Measurements from ENCODE around the gene CCDC43. TPM values are rescaled to one million over a fixed set of nuclear protein-coding genes. Genes with fewer than 3 reads are reported as not detected.

CCDC43 gene
- total RNA-seq, 3 donors from 2014 or later, result 14.3 to 19.1 (median 18.7) TPM

GRCh38 chr17:44672479-44673093, 17.0 kb downstream of the CCDC43 start:
- Histone ChIP-seq H3K4me3 (no peak overlapping the region), H3K9me3 (no peaks in the 10 kb centered on the region), H3K4me1 (ENCODE audit: low read depth) (no peaks in the 10 kb centered on the region), H3K36me3 (ENCODE audit: low read depth) (no peaks in the 10 kb centered on the region)
- ATAC-seq (no peak), DNase-seq (no peak)
- intact Hi-C loops (cut with DNase I, micrococcal nuclease), result no loop called here
- TF ChIP-seq CTCF (IDR thresholded peaks at IDR 0.05), result no peak

DNA sequence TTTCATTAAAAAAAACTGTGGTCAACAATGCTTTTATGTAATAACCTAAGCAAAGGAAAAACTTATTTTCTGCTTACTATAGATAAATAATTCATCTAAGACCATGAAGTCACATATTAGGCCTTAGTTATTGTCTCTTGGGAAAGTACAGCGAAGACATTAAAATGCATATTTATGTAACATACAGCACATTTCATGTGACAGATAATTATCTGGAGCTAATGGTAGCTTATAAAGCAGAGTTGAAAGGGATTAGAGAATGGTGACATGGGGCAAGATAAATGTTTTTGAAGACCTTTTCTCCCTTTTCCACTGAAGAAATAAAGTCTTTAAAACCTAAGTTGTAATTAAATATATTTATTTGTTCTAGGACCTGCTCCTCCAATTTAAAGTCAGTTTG, 23.6 kb downstream of the CCDC43 start:
- H3K9me3 ChIP-seq, result no peaks in the 10 kb centered on the region
- ATAC-seq (no peak), DNase-seq (no peak)
- TF ChIP-seq CTCF (IDR thresholded peaks at IDR 0.05), result no peak
- intact Hi-C loops (cut with DNase I, micrococcal nuclease), result no loop called here
- H3K4me3 ChIP-seq, result no peak overlapping the region
- H3K4me1 ChIP-seq (ENCODE audit: low read depth), result no peaks in the 10 kb centered on the region
- H3K36me3 ChIP-seq (ENCODE audit: low read depth), result no peaks in the 10 kb centered on the region

DNA sequence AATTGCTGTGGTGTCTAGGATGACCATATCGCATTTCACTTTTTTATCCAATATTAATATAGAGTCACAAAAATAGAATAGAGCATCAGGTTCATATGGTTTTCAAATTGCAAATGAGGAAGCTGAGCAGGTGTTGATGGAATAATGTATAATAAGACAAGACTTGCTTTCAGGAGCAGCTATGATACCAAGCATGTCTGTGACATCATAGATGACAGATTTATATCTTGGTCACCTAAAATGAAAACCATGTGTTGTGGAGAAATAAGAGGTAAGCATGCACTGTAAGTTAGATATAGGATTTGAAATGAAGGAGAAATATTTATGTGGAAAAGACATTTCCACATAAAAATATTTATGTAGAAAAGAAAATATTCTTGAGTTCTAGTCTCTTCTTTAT, 24.7 kb downstream of the CCDC43 start:
- Histone ChIP-seq H3K4me1 (ENCODE audit: low read depth) (no peaks in the 10 kb centered on the region), H3K9me3 (no peaks in the 10 kb centered on the region), H3K36me3 (ENCODE audit: low read depth) (no peaks in the 10 kb centered on the region), H3K4me3 (no peak overlapping the region)
- DNase-seq (no peak), ATAC-seq (no peak)
- intact Hi-C loops (cut with DNase I, micrococcal nuclease), result no loop called here
- TF ChIP-seq CTCF (IDR thresholded peaks at IDR 0.05), result no peak

- no peak for TF ChIP-seq CTCF (IDR thresholded peaks at IDR 0.05)
- ATAC-seq (no peak), DNase-seq (no peak)
- no peaks in the 10 kb centered on the region for H3K4me1 ChIP-seq (ENCODE audit: low read depth)
- intact Hi-C loops (cut with DNase I, micrococcal nuclease), result no loop called here
- no peaks in the 10 kb centered on the region for H3K9me3 ChIP-seq
- H3K36me3 ChIP-seq (ENCODE audit: low read depth), result no peaks in the 10 kb centered on the region
- no peak overlapping the region for H3K4me3 ChIP-seq
Observed at GRCh38 chr17:44663095-44663494, 26.5 kb downstream of the CCDC43 start.

- H3K4me3 ChIP-seq, result no peak overlapping the region
- TF ChIP-seq CTCF (IDR thresholded peaks at IDR 0.05), result no peak
- H3K36me3 ChIP-seq (ENCODE audit: low read depth), result no peaks in the 10 kb centered on the region
- no peak for ATAC-seq
- H3K9me3 ChIP-seq, result no peaks in the 10 kb centered on the region
- no peak for DNase-seq
- H3K4me1 ChIP-seq (ENCODE audit: low read depth), result no peaks in the 10 kb centered on the region
- intact Hi-C loops (cut with DNase I, micrococcal nuclease), result no loop called here
Observed at GRCh38 chr17:44661835-44662234, 27.7 kb downstream of the CCDC43 start.
